ENCODE results near the gene NR1H3.

NR1H3 gene

GRCh38 chr11:47318166-47318565 is 60.4 kb downstream of the NR1H3 start:
- no peak for DNase-seq (ENCODE audit: low spot score)
- in situ Hi-C loops (cut with MboI; ENCODE audit: low pct_unique_long_range_greater_than_20kb, low sequenced_read_pairs, unreplicated experiment) = no loop called here
- TF ChIP-seq CTCF (IDR thresholded peaks at IDR 0.05; ENCODE audit: extremely low read depth, insufficient read depth, missing control alignments) = no peak

All from GM13977 (cell line).